C1 segment of cervical spinal cord (tissue), 14 donors: ENCODE measurements around the gene F12.
A peak's percentile ranks its signal among the peaks of the same experiment; 100 is the strongest.
"Not testable (repeated sequence)": the region's sequence is repeated elsewhere in the genome, so short reads cannot be mapped to it uniquely, and the experiment has no call there.

Experiments
- DNase-seq, 14 donors: peaks; one replicate each; lab custom pipeline; 2025; lab: John Stamatoyannopoulos, UW

F12 gene

DNA sequence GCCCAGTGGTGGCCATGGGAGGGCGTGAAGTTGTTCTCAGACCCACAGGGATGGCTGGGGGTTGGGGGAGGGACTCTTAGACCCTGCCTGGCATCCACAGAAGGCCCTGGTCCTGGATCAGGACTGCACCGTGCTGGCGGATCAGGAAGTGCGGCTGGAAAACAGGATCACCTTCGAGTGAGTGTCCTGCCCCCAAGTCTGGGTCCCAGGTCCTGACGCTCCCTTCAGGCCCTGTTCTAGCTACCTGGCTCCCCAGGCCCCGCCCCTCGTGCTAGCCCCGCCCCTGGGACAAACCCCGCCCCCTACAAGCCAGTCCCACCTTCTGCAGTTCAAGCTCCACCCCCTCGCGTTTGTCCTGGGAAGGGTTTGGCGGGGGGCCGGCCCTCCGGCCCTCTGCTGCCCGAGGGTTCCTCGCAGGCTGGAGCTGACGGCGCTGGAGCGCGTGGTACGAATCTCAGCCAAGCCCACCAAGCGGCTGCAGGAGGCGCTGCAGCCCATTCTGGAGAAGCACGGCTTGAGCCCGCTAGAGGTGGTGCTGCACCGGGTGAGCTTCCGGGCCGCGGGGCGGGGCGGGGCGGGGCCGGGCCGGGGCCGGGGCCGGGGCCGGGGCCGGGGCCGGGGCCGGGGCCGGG, 38.8 kb downstream of the F12 start:
- peak in 6 of 14 donors; percentile 5 to 72 (median 28) for DNase-seq

DNA sequence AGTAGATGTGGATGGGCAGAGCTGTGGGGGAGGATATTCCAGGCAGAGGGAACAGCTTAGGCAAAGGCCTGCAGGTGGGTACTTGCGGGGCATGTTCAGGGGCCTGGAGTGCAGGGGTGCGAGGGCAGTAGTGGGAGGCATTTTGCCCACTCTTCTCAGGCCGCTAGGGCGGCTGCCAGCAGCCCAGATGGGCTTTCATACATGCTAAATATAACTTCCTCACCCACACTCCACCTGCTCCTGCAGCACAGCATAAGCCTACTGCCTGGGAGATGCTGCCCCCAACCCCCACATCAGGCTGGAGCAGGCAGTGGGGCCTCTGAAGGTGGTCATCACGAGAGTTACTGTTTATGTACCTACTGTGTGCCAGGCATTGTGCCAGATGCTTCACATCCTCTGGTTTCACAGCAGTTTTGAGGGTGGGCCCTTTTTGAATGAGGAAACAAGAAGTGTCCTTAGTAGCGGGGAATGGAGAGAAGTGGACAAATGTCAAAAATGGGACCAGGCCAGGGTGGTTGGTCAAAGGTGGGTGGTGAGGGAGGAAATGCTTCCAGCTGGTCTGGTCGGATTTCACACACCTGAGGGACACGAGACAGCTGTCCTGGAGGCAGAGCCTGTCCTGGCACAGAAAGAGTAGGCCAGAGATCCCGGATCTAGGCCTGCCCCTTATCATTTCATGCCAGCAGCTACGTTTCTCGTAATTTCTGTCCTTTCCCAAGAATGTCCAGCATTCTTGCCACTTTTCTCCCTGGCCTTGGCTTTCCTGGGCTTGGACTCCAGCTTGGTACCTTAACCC, 39.5 kb downstream of the F12 start:
- no peak for DNase-seq

- DNase-seq: no peak
Observed at GRCh38 chr5:177368869-177369644, 40.3 kb downstream of the F12 start.

- no peak for DNase-seq
Observed at GRCh38 chr5:177367981-177368868, 41.1 kb downstream of the F12 start.

- DNase-seq: no peak
Observed at GRCh38 chr5:177367323-177367848, 42.0 kb downstream of the F12 start.

DNA sequence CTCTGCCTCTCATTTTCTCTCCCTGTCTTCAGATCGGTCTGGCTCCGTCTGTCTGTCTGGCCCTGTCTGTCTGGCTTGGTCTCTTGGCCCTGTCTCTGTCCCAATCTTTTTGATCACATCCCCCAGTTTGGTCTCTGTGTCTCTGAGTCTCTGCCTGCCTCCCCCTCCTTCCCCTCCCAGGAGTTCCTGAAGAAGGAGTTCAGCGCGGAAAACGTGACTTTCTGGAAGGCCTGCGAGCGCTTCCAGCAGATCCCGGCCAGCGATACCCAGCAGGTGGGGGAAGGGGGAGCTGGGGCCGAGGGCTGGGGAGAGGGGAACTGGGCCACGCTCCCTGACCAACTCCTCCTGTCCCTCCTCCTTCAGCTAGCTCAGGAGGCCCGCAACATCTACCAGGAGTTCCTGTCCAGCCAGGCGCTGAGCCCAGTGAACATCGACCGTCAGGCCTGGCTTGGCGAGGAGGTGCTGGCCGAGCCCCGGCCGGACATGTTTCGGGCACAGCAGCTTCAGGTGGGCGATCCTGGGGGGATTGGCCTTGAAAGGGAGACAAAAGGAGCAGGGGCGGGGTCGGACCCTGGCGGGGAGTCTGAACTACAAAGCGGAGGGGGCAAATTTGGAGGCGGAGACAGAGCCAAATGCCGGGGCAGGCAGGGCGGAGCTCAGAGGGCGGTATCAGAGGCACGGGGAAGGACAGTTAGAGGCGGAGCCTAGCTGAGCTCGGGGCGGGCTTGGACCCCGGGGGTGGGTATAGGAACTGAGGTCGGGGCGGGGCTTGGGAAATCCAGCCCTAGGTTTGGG, 42.6 kb downstream of the F12 start:
- peak in 9 of 14 donors; percentile 10 to 56 (median 28) for DNase-seq

GRCh38 chr5:177365845-177366527, 43.4 kb downstream of the F12 start:
- no peak for DNase-seq

DNA sequence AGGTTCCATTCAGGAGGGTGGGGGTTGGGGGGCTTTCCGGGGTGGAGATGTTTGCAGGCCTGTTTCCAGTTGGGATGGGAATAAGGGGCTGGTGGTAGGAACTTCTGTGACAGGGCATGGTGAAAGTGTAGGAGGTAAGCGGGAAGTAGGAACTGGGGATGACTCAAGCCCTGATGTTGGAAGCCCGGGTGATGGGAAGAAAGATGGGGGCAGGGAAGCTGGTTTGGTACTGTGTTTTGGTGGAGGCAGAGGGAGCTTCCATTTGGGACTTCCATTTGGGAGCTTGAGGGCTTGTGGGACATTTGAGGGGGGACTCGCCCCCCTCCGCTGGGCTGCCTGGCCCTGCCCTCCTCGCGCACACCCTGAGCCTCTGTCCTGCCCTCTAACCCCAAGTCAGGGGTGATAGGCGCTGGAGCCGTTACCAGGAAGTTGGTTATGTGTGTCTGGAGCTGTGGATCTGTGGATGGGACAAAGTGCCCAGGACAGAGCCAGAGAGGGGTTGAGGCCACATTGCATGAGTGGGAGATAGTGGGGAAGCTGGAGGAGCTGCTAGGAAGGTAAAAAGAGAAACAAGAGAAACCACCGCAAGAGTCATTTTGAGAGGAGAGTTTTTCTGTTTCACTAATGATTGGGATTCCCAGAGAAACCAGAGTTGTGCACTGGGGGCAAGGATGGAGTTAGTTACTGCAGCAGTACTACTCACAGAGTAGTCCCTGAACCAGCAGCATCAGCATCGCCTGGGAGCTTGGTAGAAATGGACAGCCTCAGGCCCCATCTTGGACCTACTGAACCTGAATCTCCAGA, 45.0 kb downstream of the F12 start:
- no peak for DNase-seq

DNA sequence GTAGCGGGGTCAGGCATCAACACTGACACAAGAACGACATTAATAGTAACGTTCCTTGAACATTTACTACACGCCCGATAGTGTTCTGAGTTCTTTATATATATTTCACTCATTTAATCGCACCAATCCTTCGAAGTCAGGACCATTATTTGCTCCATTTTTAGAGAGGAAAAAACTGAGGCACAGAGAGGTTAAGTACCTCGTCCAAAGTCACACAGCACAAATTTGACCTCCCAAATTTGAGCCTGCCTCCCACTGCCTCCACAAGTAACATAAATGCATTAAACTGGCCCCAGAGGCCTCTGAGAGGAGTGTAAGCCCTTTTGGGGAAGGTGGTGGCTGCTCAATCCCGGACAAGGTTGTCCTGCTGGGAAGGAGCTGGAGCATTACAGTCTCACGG, 45.8 kb downstream of the F12 start:
- DNase-seq: no peak

DNA sequence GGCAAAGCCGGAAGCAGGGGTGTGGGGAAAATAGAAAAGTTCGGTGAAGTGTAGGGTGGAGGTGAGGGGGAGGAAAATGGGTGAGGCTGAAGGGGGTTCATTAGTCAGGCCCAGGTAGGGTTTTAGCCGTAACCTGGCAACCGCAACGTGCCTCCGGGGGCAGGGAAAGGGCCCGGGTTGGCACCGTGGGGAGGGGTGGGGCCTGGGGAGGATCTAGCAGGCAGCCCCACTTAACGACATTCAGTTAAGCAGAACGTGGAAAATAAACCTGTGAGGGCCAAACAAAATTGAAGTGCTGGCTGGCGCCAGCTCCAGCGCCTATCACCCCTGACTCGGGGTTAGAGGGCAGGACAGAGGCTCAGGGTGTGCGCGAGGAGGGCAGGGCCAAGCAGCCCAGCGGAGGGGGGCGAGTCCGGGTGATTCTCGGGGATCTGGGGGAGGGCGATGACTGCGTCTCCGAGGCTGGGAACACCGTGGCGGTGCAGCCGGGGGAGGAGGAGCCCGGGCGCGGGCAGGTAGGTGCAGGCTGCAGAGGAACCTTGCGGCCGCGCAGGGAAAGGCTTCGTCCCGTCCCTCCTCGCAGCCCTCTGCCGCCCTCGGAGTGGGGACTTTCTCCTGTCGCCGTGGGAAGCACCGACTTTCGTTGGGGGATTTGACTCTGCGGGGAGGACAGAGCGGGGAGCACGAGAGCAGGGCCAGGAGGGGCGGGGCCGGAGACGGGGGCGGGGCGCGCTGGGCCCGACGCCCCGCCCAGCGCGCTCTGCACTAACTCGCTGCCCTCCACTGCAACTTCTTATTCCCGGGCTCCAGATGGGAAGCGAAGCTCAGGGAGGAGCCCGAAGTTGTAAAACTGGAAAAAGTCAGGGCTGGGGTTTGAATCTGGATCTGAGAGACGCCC, 46.5 kb downstream of the F12 start:
- peak in 2 of 14 donors; percentile 8 to 15 for DNase-seq

DNA sequence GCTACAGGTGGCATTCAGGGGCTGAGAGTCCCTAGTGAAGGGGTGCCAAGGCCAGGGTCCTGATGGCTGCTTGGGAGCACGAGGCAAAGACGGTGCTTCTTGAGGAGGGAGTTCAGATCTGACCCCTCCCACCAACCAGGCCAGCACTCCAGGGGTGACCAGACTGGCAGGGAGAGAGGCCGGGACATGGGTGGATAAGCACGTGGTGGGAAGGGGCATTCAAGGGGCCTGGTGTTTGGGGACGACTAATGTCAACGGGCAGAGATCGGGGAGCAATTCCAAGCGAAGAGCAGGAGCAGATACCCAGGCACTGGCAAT, 47.1 kb downstream of the F12 start:
- no peak for DNase-seq

DNA sequence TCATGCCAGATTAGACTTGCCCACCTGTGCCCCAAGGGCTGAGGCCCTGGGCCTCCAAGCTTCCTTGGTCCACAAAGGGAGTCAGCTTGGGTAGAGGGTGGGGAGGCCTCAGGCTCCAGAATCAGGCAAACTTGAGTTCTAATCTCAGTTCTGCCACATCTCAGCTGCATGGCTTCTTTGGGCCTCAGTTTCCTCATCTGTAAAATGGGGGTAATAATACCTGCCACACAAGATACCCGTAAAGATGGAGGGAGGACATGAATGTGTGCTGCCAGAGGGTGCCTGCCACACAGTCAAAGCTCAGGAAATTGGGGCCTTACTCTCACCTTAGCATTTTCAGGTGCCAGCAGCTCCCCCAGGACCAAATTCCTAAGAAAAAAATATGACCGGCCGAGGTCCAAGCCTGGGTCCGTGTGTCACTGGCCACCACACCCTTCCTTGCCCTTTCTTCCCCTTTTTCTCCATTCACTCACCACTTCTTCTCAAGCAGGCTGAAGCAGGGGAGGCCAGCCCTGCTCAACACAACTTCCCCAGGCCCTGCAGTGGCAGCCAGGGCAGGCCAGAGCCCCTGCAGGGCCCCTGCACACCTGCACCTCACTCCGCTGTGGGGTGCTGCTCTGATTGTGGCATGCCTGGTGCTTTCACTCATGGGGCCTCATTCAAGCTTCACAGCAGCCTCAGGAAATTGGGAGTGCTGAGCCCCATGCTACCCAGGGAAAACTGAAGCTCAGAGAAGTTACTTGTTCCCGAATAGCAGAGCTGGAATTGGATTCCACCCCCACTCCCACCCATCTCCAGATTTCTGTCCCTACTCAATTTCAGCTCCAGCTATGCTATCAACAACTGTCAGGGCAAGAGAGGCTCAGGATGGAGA, 47.7 kb downstream of the F12 start:
- no peak for DNase-seq

DNA sequence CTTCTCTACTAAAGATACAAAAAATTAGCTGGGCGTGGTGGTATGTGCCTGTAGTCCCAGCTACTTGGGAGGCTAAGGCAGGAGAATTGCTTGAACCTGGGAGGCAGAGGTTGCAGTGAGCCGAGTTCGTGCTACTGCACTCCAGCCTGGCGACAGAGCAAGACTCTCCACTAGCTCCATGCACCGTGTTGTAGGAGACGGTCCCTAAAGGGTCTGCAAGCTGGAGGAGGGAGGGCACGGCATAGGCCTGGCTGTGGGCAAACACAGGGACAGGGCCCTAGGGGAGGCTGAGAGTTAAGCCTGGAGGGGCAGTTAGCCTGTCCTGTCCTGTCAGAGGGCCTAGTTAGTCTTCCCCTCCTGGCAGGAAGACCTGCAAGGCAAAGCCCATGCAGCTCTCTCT, 48.6 kb downstream of the F12 start:
- DNase-seq: not testable (repeated sequence)

DNA sequence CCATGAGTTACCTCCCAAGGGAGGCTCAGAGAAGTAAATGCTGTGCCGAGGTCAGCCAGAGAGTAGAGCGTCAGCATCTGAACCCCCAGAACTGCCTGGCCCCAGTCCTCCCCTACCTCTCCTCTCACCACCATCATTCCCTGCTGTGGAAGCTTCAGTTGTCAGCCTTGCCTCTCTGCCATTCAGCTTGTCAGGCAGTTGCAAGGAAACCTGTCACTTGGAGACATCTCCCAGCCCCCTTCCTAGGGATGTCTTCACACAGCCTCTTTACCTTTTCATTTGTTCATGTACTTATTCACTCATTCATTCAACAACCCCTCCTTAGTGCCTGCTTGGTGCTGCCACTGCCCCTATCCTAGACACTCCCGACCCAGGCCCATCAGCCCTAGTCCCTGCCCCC, 49.5 kb downstream of the F12 start:
- no peak for DNase-seq

DNA sequence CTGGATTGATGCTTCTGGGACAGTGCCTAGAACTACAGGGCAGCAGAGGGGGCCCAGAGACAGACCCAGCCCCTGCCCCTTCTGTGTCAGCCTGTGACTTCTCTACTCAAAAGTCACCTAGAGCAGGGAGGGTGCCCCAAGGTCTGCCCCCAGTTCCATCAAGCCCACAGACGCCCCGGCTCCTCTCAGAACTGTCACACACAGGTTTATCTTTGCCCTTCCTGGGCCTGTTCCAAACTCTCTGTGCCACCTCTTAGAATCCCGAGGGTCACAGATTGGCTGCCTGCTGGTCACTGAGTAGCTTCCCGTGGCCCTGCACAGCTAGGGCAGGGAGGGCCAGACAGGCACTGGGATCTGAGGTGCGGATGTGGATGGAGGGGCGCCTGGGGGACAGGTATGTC, 49.9 kb downstream of the F12 start:
- DNase-seq: no peak

GRCh38 chr5:177358370-177358819, 51.0 kb downstream of the F12 start:
- no peak for DNase-seq
